SK-N-SH (cell line): ENCODE results near the gene CCDC57.

Source experiments
- FOXM1 ChIP-seq: IDR thresholded peaks from 2 replicates; pipeline ENCODE4 v1.4.0; 2012; ENCODE audit warnings: low read depth, mild to moderate bottlenecking
- TCF12 ChIP-seq: IDR thresholded peaks from 2 replicates; pipeline ENCODE4 v1.4.0; 2012
- TF ChIP-seq, protein P1 (sequence below): fragments of 150-350 bp; IDR thresholded peaks from 2 replicates; pipeline ENCODE4 v1.6.1; 2017; ENCODE audit warnings: antibody characterized with exemption, low read length, low read depth, borderline replicate concordance
- TF ChIP-seq, protein P2 (sequence below): fragments of 200-600 bp; sonication (generic); IDR thresholded peaks from 2 replicates; pipeline ENCODE4 v1.6.1; 2017; ENCODE audit warnings: antibody characterized with exemption, mild to moderate bottlenecking, moderate library complexity

GRCh38 chr17:82242977-82243647, 30.5 kb upstream of the CCDC57 start:
- TF ChIP-seq TCF12 (no peak; the same call in 1 of the 2 replicates), FOXM1 (no peak)
- TF ChIP-seq, protein P1, sequence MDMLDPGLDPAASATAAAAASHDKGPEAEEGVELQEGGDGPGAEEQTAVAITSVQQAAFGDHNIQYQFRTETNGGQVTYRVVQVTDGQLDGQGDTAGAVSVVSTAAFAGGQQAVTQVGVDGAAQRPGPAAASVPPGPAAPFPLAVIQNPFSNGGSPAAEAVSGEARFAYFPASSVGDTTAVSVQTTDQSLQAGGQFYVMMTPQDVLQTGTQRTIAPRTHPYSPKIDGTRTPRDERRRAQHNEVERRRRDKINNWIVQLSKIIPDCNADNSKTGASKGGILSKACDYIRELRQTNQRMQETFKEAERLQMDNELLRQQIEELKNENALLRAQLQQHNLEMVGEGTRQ, result no peak
- TF ChIP-seq, protein P2, sequence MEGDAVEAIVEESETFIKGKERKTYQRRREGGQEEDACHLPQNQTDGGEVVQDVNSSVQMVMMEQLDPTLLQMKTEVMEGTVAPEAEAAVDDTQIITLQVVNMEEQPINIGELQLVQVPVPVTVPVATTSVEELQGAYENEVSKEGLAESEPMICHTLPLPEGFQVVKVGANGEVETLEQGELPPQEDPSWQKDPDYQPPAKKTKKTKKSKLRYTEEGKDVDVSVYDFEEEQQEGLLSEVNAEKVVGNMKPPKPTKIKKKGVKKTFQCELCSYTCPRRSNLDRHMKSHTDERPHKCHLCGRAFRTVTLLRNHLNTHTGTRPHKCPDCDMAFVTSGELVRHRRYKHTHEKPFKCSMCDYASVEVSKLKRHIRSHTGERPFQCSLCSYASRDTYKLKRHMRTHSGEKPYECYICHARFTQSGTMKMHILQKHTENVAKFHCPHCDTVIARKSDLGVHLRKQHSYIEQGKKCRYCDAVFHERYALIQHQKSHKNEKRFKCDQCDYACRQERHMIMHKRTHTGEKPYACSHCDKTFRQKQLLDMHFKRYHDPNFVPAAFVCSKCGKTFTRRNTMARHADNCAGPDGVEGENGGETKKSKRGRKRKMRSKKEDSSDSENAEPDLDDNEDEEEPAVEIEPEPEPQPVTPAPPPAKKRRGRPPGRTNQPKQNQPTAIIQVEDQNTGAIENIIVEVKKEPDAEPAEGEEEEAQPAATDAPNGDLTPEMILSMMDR, result no peak
